Endodermal cell (in vitro differentiated cells): ENCODE measurements around the gene F5. TPM values are rescaled to one million over a fixed set of nuclear protein-coding genes. Genes with fewer than 3 reads are reported as not detected.

ENCODE experiments used
- DNase-seq: peaks from one replicate; pipeline ENCODE4 v3.0.0-alpha.2; 2017
- H3K27ac ChIP-seq: 2 replicates; pipeline ENCODE4 v1.5.1; 2013; ENCODE audit warnings: mild to moderate bottlenecking, low read depth, low read length, moderate library complexity
- H3K27me3 ChIP-seq: 2 replicates; pipeline ENCODE4 v1.6.1; 2013; ENCODE audit warnings: mild to moderate bottlenecking, low read length, moderate library complexity; ENCODE audit not compliant: insufficient read depth, control insufficient read depth, poor library complexity, severe bottlenecking
- H3K36me3 ChIP-seq: 2 replicates; pipeline ENCODE4 v1.7.0; 2013; ENCODE audit warnings: mild to moderate bottlenecking, low read length, moderate library complexity; ENCODE audit not compliant: control insufficient read depth, insufficient read depth
- H3K4me1 ChIP-seq: one replicate; pipeline ENCODE4 v1.7.0; 2013; ENCODE audit warnings: low read length; ENCODE audit not compliant: control insufficient read depth, insufficient read depth
- H3K4me3 ChIP-seq: 2 replicates; pipeline ENCODE4 v1.5.1; 2013; ENCODE audit warnings: mild to moderate bottlenecking, low read length, moderate library complexity
- H3K9ac ChIP-seq: 2 replicates; pipeline ENCODE4 v1.6.1; 2013; ENCODE audit warnings: mild to moderate bottlenecking, low read length, moderate library complexity; ENCODE audit not compliant: poor library complexity, severe bottlenecking; ENCODE audit errors: extremely low read depth
- H3K9me3 ChIP-seq: 2 replicates; pipeline ENCODE4 v1.6.1; 2013; ENCODE audit warnings: mild to moderate bottlenecking, low read length, moderate library complexity; ENCODE audit not compliant: control insufficient read depth
- H3K27ac Mint-ChIP-seq: 2 replicates; pipeline ENCODE4 v1.8.0; 2020; ENCODE audit warnings: mixed read lengths
- H3K27me3 Mint-ChIP-seq: 2 replicates; pipeline ENCODE4 v1.8.0; 2021; ENCODE audit warnings: mild to moderate bottlenecking, mixed read lengths; ENCODE audit not compliant: insufficient read depth
- H3K36me3 Mint-ChIP-seq: 2 replicates; pipeline ENCODE4 v1.8.0; 2020; ENCODE audit warnings: low read depth, mixed read lengths
- H3K4me1 Mint-ChIP-seq: 2 replicates; pipeline ENCODE4 v1.8.0; 2020; ENCODE audit warnings: mixed read lengths
- H3K4me3 Mint-ChIP-seq: 2 replicates; pipeline ENCODE4 v1.8.0; 2020; ENCODE audit warnings: mild to moderate bottlenecking, moderate library complexity, mixed read lengths
- H3K9me3 Mint-ChIP-seq: 2 replicates; pipeline ENCODE4 v1.8.0; 2020; ENCODE audit warnings: mild to moderate bottlenecking, mixed read lengths
- CTCF ChIP-seq: fragments of 200-600 bp; sonication (generic); conservative IDR thresholded peaks from 2 replicates; pipeline ENCODE4 v1.5.0; 2021; ENCODE audit warnings: antibody characterized with exemption, mild to moderate bottlenecking
- WGBS, 2 experiments: methylation state at CpG; one replicate each; pipeline versions ENCODE4 v1.1.5 to v1.1.7; 2013; ENCODE audit warnings: missing lambda C conversion rate in 2 of 2, mixed read lengths in 1 of 2; ENCODE audit not compliant: insufficient coverage in 1 of 2, insufficient read length in 1 of 2; 5-methylcytosine and 5-hydroxymethylcytosine counted together
- total RNA-seq, 2 donors: library from RNA; stranded (reverse); fragmentation: NEBNext Ultra II Directional in 1 of 2; extraction: Animal tissue kit (Norgen Biotek cat#: 25700) in 1 of 2; gene quantifications; 2 replicates in 1 of 2; 3 replicates in 1 of 2; pipeline ENCODE4 v1.2.1, GENCODE V29; 2021

The F5 gene
- total RNA-seq, 2 donors from 2014 or later: 0.04 to 0.09 TPM

GRCh38 chr1:169474302-169474995, 111.8 kb downstream of the F5 start:
- WGBS, 2 experiments: 100% methylated on average over 1 of the region's 1 CpG; no CpG with 5 or more reads in 1 of the 2 experiments
- Histone ChIP-seq H3K27me3 (no peaks in the 10 kb centered on the region), H3K4me1 (peaks cover 6% of the 10 kb centered on the region), H3K4me3 (no peak overlapping the region), H3K9me3 (no peaks in the 10 kb centered on the region), H3K27ac (no peak overlapping the region), H3K9ac (no peak overlapping the region), H3K36me3 (peaks cover 6% of the 10 kb centered on the region)
- Mint-ChIP-seq H3K36me3 (peaks cover 7% of the 10 kb centered on the region), H3K4me1 (peaks cover 16% of the 10 kb centered on the region), H3K9me3 (no peaks in the 10 kb centered on the region), H3K27ac (no peak overlapping the region), H3K27me3 (no peaks in the 10 kb centered on the region), H3K4me3 (no peak overlapping the region)
- TF ChIP-seq CTCF: no peak
- no peak for DNase-seq

DNA sequence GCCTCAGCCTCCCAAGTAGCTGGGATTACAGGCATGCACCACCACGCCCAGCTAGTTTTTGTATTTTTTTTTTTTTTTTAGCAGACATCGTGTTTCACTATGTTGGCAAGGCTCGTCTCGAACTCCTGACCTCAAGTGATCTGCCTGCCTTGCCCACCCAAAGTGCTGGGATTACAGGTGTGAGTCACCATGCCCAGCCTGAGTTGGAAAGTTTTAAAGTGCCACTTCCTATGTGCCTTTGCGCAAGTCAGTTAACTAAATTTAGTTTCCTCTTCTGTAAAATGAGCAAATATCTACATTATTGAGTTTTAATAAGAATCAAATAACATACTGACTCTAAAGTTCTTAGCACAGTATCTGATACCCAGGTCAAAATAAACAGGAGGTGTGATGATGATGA, 112.9 kb downstream of the F5 start:
- DNase-seq: no peak
- Histone ChIP-seq H3K9ac (no peak overlapping the region), H3K27me3 (no peaks in the 10 kb centered on the region), H3K9me3 (no peaks in the 10 kb centered on the region), H3K4me1 (no peaks in the 10 kb centered on the region), H3K4me3 (no peak overlapping the region), H3K27ac (no peak overlapping the region), H3K36me3 (peaks cover 6% of the 10 kb centered on the region)
- Mint-ChIP-seq H3K27ac (no peak overlapping the region), H3K36me3 (peaks cover 7% of the 10 kb centered on the region), H3K27me3 (no peaks in the 10 kb centered on the region), H3K4me1 (peaks cover 7% of the 10 kb centered on the region), H3K4me3 (no peak overlapping the region), H3K9me3 (no peaks in the 10 kb centered on the region)
- no peak for TF ChIP-seq CTCF
- WGBS, 2 experiments: 89% methylated on average over 4 to 5 of the region's 5 CpGs

- WGBS, 2 experiments: 94% methylated on average over 2 of the region's 3 CpGs; no CpG with 5 or more reads in 1 of the 2 experiments
- no peak for DNase-seq
These were observed 113.5 kb downstream of the F5 start for GRCh38 chr1:169472738-169473137.

More at GRCh38 chr1:169472738-169473137, 113.5 kb downstream of the F5 start:
- Mint-ChIP-seq H3K4me3 (no peak overlapping the region), H3K27me3 (no peaks in the 10 kb centered on the region), H3K36me3 (peaks cover 7% of the 10 kb centered on the region), H3K27ac (no peak overlapping the region), H3K4me1 (peaks cover 7% of the 10 kb centered on the region), H3K9me3 (no peaks in the 10 kb centered on the region)
- H3K4me3 ChIP-seq: no peak overlapping the region
- H3K27ac ChIP-seq: no peak overlapping the region
- no peaks in the 10 kb centered on the region for H3K27me3 ChIP-seq
- no peaks in the 10 kb centered on the region for H3K9me3 ChIP-seq
- H3K9ac ChIP-seq: no peak overlapping the region
- H3K4me1 ChIP-seq: no peaks in the 10 kb centered on the region
- no peak for TF ChIP-seq CTCF
- H3K36me3 ChIP-seq: peaks cover 6% of the 10 kb centered on the region
